EL (cell line): ENCODE measurements around the gene BRPF1.
A peak's percentile ranks its signal among the peaks of the same experiment; 100 is the strongest.

Experiments
- DNase-seq: peaks from one replicate; pipeline ENCODE4 v3.0.0-alpha.2; 2016

Gene BRPF1

GRCh38 chr3:9731206-9732079, at the start of gene BRPF1:
Gene BRPF1 (plus strand): TSS chr3:9731735. CDS start chr3:9734141, 2,406 bp downstream.
- peak; percentile 99 for DNase-seq

GRCh38 chr3:9682096-9682495, 49.4 kb upstream of the BRPF1 start:
- DNase-seq, result no peak

- no peak for DNase-seq
These were observed 48.1 kb upstream of the BRPF1 start for GRCh38 chr3:9683426-9683825.

DNA sequence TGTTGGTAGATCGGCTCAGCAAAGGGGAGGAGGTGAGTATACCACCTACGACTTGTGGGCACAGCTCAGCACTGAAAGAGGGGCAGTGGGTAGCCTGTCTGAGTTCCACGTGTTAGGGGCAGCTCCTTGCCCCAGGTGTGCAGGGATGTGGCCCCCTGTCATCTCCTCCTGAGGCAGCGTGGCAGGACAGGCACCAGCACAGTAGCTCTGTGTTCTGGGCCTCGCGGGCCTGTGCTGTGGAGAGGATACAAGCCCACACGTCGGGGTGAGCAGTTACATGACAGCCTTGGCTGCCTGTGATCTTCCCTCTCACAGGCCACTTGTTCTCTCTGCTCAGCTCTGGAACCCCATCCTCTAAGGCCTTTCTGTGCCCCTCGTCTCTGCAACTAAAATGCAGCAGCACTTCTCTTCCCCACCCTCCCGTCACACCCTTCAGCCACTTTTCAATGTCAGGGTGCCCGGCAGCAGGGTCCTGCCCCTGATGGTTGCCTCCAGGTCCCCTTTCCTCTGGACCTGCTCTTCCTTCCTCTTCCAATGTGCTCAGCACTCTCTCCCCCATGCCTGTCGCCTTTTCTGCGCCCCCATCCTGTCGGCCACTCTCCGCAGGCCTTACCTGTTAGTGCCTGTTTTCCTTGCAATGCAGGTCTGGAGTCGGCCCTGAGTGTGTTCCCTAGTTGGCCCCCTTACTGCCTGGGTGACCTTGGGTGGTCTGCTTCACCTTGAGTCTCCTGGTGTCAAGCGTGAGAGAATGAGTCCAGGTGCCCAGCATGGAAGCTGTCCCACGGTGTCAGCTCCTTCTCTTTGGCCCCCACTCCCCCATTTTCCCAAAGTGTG, 46.1 kb upstream of the BRPF1 start:
- DNase-seq, result no peak

GRCh38 chr3:9686050-9686550, 45.4 kb upstream of the BRPF1 start:
- DNase-seq, result no peak

GRCh38 chr3:9686703-9687102, 44.8 kb upstream of the BRPF1 start:
- no peak for DNase-seq

- no peak for DNase-seq
These were observed 44.0 kb upstream of the BRPF1 start for GRCh38 chr3:9687514-9687913.

DNA sequence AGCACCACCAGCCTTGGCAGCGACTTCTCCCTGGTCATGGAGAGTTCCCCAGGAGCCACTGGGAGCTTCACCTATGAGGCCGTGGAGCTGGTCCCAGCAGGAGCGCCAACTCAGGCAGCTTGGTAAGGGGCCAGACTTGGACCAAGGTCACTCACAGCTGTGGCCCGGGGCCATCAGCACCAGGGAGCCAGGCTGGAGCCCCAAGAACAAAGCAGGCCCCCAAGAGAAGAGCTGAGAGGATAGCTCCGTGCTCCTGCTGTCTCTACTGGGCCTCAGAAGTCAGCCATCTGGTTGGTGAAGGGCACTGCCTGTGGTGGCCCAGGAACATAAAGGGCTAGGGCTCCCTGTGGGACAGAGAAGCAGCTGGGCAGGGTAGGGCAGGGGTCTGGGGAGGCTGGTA, 42.6 kb upstream of the BRPF1 start:
- DNase-seq, result no peak

DNA sequence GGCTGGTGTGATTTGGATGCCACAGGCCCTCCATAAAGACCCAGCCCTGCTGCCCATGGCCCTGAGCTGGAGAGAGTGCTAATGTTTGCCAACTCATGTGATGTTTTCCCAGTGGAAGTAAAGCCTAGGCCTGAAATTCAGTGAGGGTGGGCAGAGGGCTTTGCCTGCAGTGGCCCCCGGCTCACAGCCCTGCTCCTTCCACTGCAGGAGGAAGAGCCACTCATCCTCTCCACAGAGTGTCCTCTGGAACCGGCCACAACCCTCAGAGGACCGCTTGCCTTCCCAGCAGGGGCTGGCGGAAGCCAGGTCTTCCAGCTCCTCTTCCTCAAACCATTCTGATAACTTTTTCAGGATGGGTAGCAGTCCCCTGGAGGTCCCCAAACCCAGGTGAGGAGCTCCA, 41.8 kb upstream of the BRPF1 start:
- DNase-seq, result no peak

GRCh38 chr3:9690451-9691450, 40.8 kb upstream of the BRPF1 start:
- no peak for DNase-seq

DNA sequence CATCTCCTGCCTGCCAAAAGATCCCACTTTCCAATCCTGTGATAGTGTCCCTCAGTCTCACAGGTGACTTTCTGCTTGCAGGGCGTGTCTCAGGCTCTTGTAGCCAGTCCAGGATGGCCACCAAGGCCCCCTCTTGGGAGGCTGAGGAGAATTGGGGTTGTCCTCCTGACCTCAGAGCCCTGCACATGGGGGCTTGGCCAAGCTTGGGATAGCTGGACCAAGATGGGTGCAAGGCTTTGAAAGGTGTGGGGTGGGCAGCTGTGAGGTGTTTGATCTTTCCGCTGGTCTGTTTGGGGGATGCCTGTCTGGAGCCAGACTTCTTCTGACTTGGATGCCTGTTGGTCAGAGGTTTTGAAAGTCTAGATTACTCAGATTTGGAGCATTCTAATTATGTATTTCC, 39.9 kb upstream of the BRPF1 start:
- no peak for DNase-seq

DNA sequence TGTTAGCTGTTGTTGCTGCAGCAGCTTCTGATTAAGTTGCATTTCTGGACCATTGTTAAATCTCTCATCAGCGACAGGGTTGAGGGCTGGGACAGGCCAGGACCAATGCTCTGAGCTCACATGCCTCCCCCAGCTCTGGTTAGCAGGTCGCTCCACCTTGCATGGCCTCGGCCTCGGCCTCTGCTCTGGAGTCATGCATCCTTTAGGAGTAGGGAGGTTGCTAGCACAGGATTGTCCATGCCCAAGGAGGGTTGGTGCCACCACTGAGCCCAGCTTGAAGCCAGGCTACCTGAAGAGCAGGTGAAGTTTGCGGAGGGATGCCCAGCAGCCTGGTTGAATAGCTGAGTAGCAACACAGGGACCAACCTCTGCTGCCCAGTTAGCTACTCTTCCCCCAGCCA, 39.1 kb upstream of the BRPF1 start:
- DNase-seq, result no peak

DNA sequence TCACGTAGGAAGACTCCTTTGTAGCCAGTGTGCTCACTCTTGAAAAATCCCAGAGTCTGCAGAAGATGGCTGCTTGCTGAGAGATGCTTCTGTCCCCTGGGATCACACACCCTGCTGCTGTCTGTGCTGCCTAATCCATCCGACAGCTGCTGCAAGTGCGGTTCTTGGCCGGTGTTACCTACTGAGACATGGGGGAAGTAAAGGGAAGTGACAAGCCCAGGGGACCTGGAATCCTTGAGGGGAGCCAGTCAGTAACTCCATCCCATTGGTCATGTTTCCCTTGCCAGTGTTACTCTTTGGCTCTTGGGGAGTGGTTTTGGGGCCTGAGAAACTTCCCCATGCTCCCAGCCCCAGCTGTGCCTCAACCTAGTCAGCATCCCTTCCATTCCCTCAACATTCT, 36.2 kb upstream of the BRPF1 start:
- no peak for DNase-seq

DNA sequence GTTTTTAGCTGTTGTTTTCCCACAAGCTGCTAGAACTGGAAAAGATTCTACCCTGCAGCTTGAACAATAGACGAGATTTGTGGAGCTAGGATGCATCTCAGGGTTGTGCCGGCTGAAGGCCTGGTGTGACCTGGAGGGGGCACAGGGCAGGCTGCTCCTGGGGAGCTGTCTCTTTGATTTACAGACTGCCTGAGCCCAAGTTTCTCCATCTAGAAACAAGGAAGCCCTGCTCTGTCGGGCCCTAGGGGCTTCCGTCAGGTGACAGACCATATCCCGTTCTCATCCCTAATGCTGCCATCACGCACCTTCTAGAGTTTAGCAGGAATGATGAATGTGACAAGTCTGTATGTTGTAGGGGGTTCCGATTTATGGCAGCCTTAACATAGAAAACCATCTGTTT, 35.8 kb upstream of the BRPF1 start:
- no peak for DNase-seq

DNA sequence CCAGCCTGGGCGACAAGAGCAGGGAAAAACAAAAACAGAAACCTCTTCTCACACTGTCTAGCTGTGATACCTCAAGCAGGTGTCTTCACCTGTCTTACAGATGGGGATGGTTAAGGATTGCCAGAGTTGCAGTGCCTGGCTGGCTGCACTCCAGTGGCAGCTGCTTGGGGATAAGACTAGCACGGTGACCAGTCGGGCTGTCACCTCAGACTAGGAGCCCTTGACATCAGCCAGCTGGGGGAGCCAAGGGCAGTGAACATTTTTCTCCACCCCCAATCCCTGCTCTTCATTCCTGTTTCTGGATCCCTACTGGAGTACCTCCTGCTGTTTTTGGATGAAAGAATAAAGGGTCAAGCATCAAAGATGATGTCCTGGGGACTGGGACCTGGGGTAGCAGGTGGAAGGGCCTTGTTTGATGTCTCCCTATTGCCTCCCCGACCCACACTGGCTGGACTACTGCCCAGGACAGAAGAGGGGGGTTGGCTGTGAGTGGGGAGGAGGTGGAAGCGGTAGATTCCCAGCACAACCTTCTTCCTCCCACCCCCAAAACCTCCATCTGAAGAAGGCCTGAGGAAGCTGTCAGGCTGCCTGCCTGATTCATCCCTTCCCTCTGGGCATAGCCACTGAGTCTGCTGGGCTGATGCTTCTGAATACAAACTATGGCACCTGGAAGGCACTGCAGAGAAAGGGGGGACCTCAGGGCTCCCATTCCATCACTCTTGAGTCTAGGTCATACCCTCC, 34.9 kb upstream of the BRPF1 start:
- no peak for DNase-seq

DNA sequence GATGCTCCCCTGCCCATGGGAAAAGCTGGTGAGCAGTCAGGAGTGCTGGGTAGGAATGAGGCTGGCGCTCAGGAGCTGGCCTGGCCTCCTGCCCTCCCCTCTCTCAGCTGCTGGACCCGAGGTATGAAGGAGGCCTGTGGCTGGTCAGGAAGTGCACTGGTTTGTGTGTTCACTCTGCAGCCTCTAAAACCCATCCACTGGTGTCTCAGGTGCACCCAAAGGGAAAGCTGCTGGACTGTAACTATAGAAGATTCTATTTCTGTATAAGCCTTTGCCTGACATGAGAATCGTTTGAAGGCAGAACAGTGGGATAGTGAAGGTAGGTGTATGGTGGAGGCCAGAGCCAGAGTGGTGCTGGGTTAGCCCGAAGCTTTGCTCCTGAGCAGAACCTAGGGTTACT, 33.6 kb upstream of the BRPF1 start:
- no peak for DNase-seq

DNA sequence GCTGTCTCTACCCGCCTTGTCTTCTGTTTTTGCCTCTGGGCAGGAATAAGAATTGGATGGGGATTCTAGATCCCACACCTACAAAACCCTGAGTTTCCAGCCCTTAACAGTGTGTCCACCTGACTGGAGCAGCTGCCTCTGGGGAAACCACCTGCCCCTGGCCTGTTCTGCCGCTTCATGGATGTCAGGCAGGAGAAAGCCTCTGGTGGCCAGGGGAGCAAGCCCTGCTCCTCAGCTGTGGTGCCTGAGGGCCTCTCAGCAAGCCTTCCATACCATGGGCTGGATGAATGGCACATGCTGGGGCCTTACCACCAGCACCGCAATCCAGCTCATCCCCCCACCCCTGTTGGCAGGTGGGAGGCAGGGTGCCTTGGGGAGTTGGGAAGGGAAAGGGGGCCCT, 33.2 kb upstream of the BRPF1 start:
- DNase-seq, result no peak

DNA sequence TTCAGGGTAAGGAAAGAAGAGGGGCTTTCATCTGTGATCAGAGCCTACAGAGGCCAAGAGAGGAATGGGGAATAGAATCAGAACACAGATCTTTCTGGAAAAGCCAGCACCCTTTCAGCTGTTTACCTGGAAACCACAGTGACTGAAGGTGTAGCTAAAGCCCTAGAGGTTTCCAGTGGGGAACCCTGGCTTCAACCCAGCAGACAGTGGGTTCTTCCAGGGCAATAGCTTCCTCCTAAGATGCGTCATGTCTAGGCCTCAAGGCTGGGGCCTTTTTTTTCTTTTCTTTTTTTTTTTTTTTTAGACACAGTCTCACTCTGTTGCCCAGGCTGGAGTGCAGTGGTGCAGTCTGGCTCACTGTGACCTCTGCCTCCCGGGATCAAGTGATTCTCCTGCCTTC, 31.0 kb upstream of the BRPF1 start:
- DNase-seq, result no peak

DNA sequence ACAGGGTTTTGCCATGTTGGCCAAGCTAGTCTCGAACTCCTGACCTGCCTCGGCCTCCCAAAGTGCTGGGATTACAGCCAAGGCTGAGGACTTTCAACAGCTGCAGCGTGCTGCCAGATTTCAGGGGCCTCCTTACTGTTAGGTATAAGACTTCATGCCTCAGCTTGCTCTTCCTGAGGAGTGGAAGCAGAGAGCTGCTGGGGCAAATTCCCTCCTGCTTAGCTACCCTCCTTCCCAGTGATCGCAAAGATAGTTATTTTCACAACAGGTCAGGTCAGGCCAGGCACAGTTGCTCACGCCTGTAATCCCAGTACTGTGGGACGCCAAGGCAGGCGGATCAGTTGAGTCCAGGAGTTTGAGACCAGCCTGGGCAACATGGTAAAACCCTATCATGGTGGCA, 30.5 kb upstream of the BRPF1 start:
- DNase-seq, result no peak

GRCh38 chr3:9701711-9702110, 29.8 kb upstream of the BRPF1 start:
- DNase-seq, result no peak

- no peak for DNase-seq
These were observed 28.3 kb upstream of the BRPF1 start for GRCh38 chr3:9703240-9703639.
